GM18505 (cell line): ENCODE results near the gene CDH4.

Source experiments
- ATAC-seq: cut with Tn5 transposase; IDR thresholded peaks from one replicate; pipeline ENCODE4 v1.9.1; 2021; ENCODE audit not compliant: unreplicated experiment
- POLR2A ChIP-seq: IDR thresholded peaks from 4 replicates; pipeline ENCODE4 v1.6.1; 2011; ENCODE audit warnings: borderline replicate concordance; ENCODE audit not compliant: insufficient read depth, insufficient read length; ENCODE audit errors: extremely low read depth

Gene CDH4

GRCh38 chr20:61667056-61667792 lies 415.2 kb downstream of the CDH4 start:
- ATAC-seq, result no peak
- no peak for TF ChIP-seq POLR2A

DNA sequence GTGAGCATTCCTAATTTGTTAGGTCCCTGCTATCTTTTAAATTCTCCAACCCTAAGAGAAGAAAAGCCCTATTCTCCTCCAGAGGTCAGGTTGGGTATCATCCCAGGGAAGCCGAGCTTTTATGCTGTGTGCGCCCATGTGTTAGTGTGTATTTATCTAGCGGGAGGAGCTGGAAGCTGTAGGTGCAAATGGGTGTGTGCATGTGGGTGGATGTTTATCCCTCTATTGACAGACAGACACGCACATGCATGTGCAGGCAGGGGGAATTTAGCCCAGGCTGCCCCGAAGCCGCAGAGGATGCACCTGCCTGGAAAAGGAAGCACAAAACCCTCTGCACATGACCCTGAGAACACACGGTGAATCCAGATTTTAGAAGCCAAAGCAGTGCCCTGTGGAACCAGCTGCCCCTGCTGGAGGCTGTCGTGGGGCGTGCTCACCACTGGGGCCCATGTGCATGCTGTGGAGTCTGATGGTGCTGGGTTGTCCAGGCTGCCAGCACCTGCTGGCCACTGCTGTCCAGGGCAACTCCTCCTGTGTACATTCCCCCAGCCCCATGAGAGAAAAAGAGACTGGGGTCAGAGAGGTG lies 416.1 kb downstream of the CDH4 start:
- no peak for ATAC-seq
- no peak for TF ChIP-seq POLR2A

GRCh38 chr20:61668771-61669503 lies 416.9 kb downstream of the CDH4 start:
- TF ChIP-seq POLR2A, result no peak
- no peak for ATAC-seq

- ATAC-seq, result no peak
- no peak for TF ChIP-seq POLR2A
Measured at GRCh38 chr20:61670274-61670673, 418.2 kb downstream of the CDH4 start.

DNA sequence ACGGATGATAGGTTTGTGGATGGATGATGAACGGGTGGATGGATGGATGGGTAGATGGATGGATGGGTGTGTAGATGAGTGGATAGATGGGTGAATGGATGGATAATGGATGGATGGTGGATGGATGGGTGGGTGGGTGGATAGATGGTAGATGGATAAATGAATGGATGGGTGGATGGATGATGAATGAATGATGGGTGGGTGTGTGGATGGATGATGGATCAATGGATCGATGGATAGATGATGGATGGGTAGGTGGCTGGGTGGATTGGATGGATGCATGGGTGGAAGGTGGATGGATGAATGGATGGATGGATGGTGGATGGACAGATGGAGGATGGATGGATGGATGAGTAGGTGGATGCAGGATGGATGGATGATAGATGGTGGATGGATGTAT lies 419.5 kb downstream of the CDH4 start:
- ATAC-seq, result no peak
- TF ChIP-seq POLR2A, result no peak

GRCh38 chr20:61673152-61673847 lies 421.2 kb downstream of the CDH4 start:
- ATAC-seq, result no peak
- no peak for TF ChIP-seq POLR2A

DNA sequence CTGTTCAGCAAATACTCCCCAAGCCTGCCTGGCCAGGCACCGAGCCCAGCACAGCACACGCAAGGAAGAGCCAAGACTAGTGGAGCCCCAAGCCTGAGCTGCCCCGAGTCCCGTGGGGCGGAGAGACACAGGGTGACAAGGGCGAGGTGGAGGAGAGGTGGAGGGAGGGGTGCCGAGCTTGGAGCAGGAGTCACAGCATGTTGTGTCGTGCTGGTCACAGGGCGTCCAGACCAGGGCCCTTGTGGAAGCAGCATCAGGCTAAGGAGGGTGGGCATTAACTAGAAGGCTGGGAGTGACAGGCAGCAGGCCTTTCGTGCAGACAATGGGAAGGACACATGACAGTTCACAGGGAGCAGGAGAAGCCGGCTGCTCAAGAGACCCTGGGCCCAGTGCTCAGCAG lies 422.1 kb downstream of the CDH4 start:
- ATAC-seq, result no peak
- TF ChIP-seq POLR2A, result no peak

DNA sequence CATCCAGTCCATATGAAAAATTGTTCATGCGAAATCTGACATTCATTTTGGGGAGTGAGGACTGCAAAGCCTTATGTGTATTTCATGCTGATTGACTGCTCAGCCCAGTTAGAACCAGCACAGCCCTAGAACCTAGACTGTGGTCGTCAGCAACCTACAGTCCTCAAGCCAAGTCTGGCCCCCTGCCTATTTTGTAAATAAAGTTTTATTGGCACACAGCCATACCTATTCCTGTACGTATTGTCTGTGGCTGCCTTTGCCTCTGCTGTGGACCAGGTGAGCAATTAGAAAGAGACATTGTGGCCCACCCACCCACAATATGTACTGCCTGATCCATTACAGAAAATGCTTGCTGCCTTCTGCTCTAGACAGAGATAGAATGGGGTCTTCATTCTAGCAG lies 422.6 kb downstream of the CDH4 start:
- no peak for TF ChIP-seq POLR2A

GRCh38 chr20:61677928-61678327 lies 425.9 kb downstream of the CDH4 start:
- ATAC-seq, result no peak
- no peak for TF ChIP-seq POLR2A

More for the DNA sequence above, 422.6 kb downstream of the CDH4 start:
- no peak for ATAC-seq

DNA sequence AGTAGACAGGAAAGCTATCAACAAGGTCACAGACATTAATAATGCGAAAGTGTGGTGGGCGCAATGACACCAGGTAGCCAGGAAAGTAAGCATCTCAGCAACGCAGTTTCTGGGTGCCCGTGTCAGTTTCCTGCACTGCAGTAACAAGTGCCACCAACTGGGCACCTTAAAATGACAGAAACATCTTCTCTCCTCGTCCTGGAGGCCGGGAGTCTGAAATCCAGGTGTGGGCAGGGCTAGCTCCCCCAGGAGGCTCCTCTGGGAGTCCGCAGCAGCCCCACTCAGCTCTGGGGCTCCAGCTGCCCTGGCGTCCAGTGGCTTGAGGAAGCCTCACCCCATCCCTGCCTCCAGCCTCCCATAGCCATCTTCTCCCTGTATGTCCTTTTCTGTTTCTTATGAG lies 426.4 kb downstream of the CDH4 start:
- no peak for ATAC-seq

GRCh38 chr20:61679473-61679872 lies 427.4 kb downstream of the CDH4 start:
- TF ChIP-seq POLR2A, result no peak
- ATAC-seq, result no peak

More for the DNA sequence above, 426.4 kb downstream of the CDH4 start:
- no peak for TF ChIP-seq POLR2A

- TF ChIP-seq POLR2A, result no peak
- ATAC-seq, result no peak
Measured at GRCh38 chr20:61680096-61680495, 428.0 kb downstream of the CDH4 start.
